Cardiac muscle cell (in vitro differentiated cells and primary cell): ENCODE measurements around the gene KCNN3. TPM values are rescaled to one million over a fixed set of nuclear protein-coding genes. Genes with fewer than 3 reads are reported as not detected.

Source experiments
- DNase-seq, 2 donors: peaks; one replicate each; pipeline versions ENCODE4 v3.0.0 to v3.0.0-alpha.2; 2010 to 2017; ENCODE audit warnings: low read depth in 1 of 2, low spot score in 1 of 2
- H3K27ac ChIP-seq: fragments of 200-600 bp; sonication (generic); 2 replicates; pipeline ENCODE4 v1.5.1; 2016
- H3K27me3 ChIP-seq: fragments of 200-600 bp; sonication (generic); 2 replicates; pipeline ENCODE4 v1.6.0; 2016; ENCODE audit warnings: control low read depth
- H3K36me3 ChIP-seq: fragments of 200-600 bp; sonication (generic); 2 replicates; pipeline ENCODE4 v1.5.1; 2016; ENCODE audit warnings: control low read depth
- H3K4me1 ChIP-seq: fragments of 200-600 bp; sonication (generic); 2 replicates; pipeline ENCODE4 v1.8.1; 2017; ENCODE audit warnings: low read depth, mild to moderate bottlenecking, mixed run types
- H3K4me3 ChIP-seq: fragments of 200-600 bp; sonication (generic); 2 replicates; pipeline ENCODE4 v1.5.1; 2016; ENCODE audit warnings: mild to moderate bottlenecking
- H3K9me3 ChIP-seq: fragments of 200-600 bp; sonication (generic); 2 replicates; pipeline ENCODE4 v1.5.1; 2017; ENCODE audit warnings: low read depth, mild to moderate bottlenecking, control low read depth
- CTCF ChIP-seq: IDR thresholded peaks from 2 replicates; pipeline ENCODE4 v1.5.1; 2012; ENCODE audit warnings: low read depth, mild to moderate bottlenecking, low read length
- polyA plus RNA-seq: library from polyadenylated mRNA; unstranded; fragments of >200 nt; fragmentation: Nextera tagmentation; extraction: Ambion mirVana; gene quantifications from 2 replicates; pipeline ENCODE4 v1.2.1, GENCODE V29; 2016
- total RNA-seq: library from RNA; depleted of rRNA; stranded (reverse); fragments of >200 nt; gene quantifications from 2 replicates; pipeline ENCODE4 v1.2.3, GENCODE V29; 2016

The KCNN3 gene
- total and polyA plus RNA-seq, 2 experiments from 2014 or later: 1.5 to 2.9 TPM

DNA sequence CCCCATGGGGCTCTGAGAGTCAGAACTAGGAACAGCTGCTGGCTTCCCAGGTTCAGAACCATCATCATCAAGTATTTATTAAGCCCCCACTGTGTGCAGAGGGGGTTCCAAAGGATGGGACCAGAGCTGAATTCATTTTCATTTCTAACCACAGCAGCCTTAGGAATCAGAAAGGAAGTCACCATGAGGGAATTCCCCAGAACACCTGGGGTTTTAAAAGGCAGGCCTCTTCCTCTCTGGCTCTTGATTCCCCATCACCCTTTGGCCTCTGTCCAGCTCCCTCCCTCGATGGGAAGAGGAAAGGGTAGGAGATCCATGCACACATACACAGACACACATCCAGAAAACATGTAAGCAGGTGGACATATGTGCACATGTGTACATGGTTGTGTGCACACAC, 1.3 kb upstream of the KCNN3 start:
- H3K27me3 ChIP-seq: peaks cover 31% of the 10 kb centered on the region
- TF ChIP-seq CTCF: no peak
- no peak overlapping the region for H3K27ac ChIP-seq
- no peak overlapping the region for H3K4me3 ChIP-seq
- no peaks in the 10 kb centered on the region for H3K9me3 ChIP-seq
- DNase-seq: no peak
- no peaks in the 10 kb centered on the region for H3K36me3 ChIP-seq
- no peaks in the 10 kb centered on the region for H3K4me1 ChIP-seq

DNA sequence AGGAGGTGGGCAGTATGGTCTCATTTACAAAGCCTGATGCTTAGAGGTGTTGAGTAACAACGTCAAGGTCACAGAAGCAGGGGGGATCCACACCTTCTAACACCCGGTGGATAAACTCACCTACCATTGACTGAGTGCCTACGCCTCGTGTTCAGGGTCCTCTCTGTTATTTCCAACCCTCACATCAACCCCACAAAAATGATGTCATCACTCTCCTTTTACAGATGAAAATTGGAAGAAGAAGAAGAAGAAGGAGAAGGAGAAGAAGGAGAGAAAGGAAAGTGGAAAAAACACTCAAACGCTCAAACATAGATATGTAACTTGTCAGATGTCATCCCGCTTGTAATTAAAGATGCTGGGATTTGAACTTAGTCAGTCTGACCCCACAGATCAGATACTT, 653 bp upstream of the KCNN3 start:
- Histone ChIP-seq H3K4me1 (no peaks in the 10 kb centered on the region), H3K4me3 (no peak overlapping the region)

GRCh38 chr1:154869351-154870114, 548 bp downstream of the KCNN3 start:
- peak; percentile 63 to 83 for DNase-seq
- no peaks in the 10 kb centered on the region for H3K36me3 ChIP-seq

More for the DNA sequence above, 653 bp upstream of the KCNN3 start:
- no peak for DNase-seq
- no peak for TF ChIP-seq CTCF
- H3K36me3 ChIP-seq: no peaks in the 10 kb centered on the region
- no peak overlapping the region for H3K27ac ChIP-seq
- peaks cover 36% of the 10 kb centered on the region for H3K27me3 ChIP-seq
- no peaks in the 10 kb centered on the region for H3K9me3 ChIP-seq

DNA sequence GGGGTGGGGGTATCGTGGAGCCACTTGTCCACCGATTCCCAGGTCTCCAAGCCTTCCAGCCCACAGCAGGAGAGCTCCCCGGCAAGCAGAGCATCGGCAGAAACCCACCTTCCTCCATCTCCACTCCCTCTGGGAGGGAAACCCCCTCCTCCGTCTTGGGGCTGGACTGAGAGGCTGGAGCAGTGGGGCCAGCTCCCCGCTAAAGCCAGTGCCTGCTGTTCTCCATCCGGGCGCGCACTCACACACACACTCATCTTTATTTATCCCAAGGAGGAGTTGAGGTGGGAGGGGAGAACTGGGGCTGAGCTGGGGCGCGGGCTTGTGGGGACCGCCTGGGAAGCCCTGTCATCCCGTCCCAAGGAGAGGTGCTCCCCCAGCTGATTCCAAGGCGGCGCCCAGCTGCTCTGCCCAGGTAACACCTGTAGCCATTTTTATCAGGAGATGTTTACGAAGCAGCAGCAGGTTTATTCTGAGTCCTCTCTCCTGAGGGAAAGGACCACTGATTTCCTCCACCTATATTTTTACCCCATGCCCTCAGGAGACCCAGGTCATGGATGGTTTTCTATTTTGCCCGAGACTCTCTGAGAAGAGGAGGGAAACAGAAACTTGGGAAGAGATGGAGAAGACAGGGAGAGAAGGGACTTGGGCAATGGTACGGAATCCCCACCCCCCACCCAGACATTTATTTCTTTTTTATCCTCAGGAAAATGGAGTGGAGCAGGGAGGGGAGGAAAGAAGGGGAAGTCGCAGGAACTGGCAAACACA, 2.1 kb downstream of the KCNN3 start:
- Histone ChIP-seq H3K4me1 (no peaks in the 10 kb centered on the region), H3K27me3 (peaks cover 36% of the 10 kb centered on the region), H3K36me3 (no peaks in the 10 kb centered on the region), H3K4me3 (no peak overlapping the region), H3K27ac (no peak overlapping the region), H3K9me3 (no peaks in the 10 kb centered on the region)
- DNase-seq: no peak
- TF ChIP-seq CTCF: no peak

More at GRCh38 chr1:154869351-154870114, 548 bp downstream of the KCNN3 start:
- no peak for TF ChIP-seq CTCF
- Histone ChIP-seq H3K27ac (no peak overlapping the region), H3K9me3 (no peaks in the 10 kb centered on the region), H3K4me1 (no peaks in the 10 kb centered on the region), H3K27me3 (peaks cover 36% of the 10 kb centered on the region), H3K4me3 (peak overlapping the region; percentile 6)

- H3K4me3 ChIP-seq: no peak overlapping the region
- H3K27me3 ChIP-seq: peaks cover 36% of the 10 kb centered on the region
- no peaks in the 10 kb centered on the region for H3K36me3 ChIP-seq
- no peaks in the 10 kb centered on the region for H3K4me1 ChIP-seq
- no peak overlapping the region for H3K27ac ChIP-seq
- no peaks in the 10 kb centered on the region for H3K9me3 ChIP-seq
- no peak for TF ChIP-seq CTCF
- DNase-seq: peak; percentile 38 to 74
Observed at GRCh38 chr1:154867064-154867825, 2.8 kb downstream of the KCNN3 start.
